Vagina (tissue), 2 donors: ENCODE data around the gene SAMD15.

Source experiments
- POLR2A ChIP-seq, 2 donors: fragments of 450-650 bp; IDR thresholded peaks; one replicate each; pipeline ENCODE4 v1.6.1; 2017; ENCODE audit warnings: antibody characterized with exemption in 2 of 2, mild to moderate bottlenecking in 2 of 2, moderate library complexity in 2 of 2
- POLR2AphosphoS5 ChIP-seq, 2 donors: sonication (generic); formaldehyde crosslinking; IDR thresholded peaks; one replicate each; pipeline ENCODE4 v1.9.0; 2017; ENCODE audit warnings: antibody characterized with exemption in 2 of 2, mild to moderate bottlenecking in 2 of 2, low read depth in 1 of 2; ENCODE audit not compliant: insufficient read depth in 1 of 2
- TF ChIP-seq, protein P1 (sequence below), 3 experiments: fragments of 450-650 bp in 2 of 3; fragments of 200-600 bp in 1 of 3; sonication (generic) in 1 of 3; IDR thresholded peaks; one replicate each; pipeline ENCODE4 v1.5.1; 2017 to 2019; ENCODE audit warnings: antibody characterized with exemption in 3 of 3, mild to moderate bottlenecking in 2 of 3, moderate library complexity in 2 of 3

DNA sequence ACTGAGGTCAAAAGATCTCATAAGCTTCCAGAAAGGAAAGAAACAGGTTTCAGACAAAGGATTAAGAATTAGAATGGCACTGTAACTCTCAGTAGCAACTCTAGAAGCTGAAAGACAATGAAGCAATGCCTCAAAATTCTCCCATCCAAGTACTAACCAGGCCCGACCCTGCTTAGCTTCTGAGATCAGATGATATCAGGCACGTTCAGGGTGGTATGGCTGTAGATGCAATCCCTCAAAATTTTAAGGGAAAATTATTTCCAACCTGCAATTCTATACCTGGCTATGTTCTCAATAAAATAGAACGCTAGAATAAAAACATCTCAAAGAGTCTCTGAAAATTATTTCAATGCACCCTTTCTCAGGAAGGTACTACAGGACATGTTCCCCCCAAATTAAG lies 26.6 kb downstream of the SAMD15 start:
- TF ChIP-seq POLR2A (IDR thresholded peaks at IDR 0.05), result no peak
- TF ChIP-seq, protein P1, sequence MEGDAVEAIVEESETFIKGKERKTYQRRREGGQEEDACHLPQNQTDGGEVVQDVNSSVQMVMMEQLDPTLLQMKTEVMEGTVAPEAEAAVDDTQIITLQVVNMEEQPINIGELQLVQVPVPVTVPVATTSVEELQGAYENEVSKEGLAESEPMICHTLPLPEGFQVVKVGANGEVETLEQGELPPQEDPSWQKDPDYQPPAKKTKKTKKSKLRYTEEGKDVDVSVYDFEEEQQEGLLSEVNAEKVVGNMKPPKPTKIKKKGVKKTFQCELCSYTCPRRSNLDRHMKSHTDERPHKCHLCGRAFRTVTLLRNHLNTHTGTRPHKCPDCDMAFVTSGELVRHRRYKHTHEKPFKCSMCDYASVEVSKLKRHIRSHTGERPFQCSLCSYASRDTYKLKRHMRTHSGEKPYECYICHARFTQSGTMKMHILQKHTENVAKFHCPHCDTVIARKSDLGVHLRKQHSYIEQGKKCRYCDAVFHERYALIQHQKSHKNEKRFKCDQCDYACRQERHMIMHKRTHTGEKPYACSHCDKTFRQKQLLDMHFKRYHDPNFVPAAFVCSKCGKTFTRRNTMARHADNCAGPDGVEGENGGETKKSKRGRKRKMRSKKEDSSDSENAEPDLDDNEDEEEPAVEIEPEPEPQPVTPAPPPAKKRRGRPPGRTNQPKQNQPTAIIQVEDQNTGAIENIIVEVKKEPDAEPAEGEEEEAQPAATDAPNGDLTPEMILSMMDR (IDR thresholded peaks at IDR 0.05), result no peak
- no peak for TF ChIP-seq POLR2AphosphoS5 (IDR thresholded peaks at IDR 0.05; ENCODE audit: insufficient read depth in 1 of 2, low read depth in 1 of 2)
